RWPE2 (cell line): ENCODE measurements around the gene RTP3.

Source experiments
- ATAC-seq: fragments of 200-7000 bp; cut with Tn5 transposase; 3 replicates; pipeline ENCODE4 v1.9.1; 2021; ENCODE audit warnings: low read depth
- DNase-seq: peaks from one replicate; pipeline ENCODE4 v3.0.0-alpha.2; 2020; ENCODE audit warnings: low spot score
- H3K27ac ChIP-seq: fragments of 450-650 bp; 2 replicates; pipeline ENCODE4 v1.5.1; 2017; ENCODE audit warnings: mild to moderate bottlenecking; ENCODE audit not compliant: poor library complexity, severe bottlenecking
- H3K27me3 ChIP-seq: fragments of 250-450 bp; sonication (Bioruptor Pico); 2 replicates; pipeline ENCODE4 v1.5.1; 2021; ENCODE audit warnings: mild to moderate bottlenecking, moderate library complexity; ENCODE audit not compliant: insufficient read depth, poor library complexity, severe bottlenecking
- H3K36me3 ChIP-seq: fragments of 250-450 bp; sonication (Bioruptor Pico); 2 replicates; pipeline ENCODE4 v1.5.1; 2020; ENCODE audit warnings: low read depth, mild to moderate bottlenecking, moderate library complexity
- H3K4me1 ChIP-seq: fragments of 250-450 bp; sonication (Bioruptor Pico); 2 replicates; pipeline ENCODE4 v1.5.1; 2021; ENCODE audit warnings: mild to moderate bottlenecking, moderate library complexity; ENCODE audit not compliant: insufficient read depth, poor library complexity, severe bottlenecking
- H3K4me3 ChIP-seq: fragments of 250-450 bp; sonication (Bioruptor Pico); 2 replicates; pipeline ENCODE4 v1.5.1; 2021; ENCODE audit warnings: mild to moderate bottlenecking, moderate library complexity; ENCODE audit not compliant: severe bottlenecking
- H3K9me3 ChIP-seq: fragments of 250-450 bp; sonication (Bioruptor Pico); 2 replicates; pipeline ENCODE4 v1.5.1; 2021; ENCODE audit warnings: mild to moderate bottlenecking, moderate library complexity; ENCODE audit not compliant: severe bottlenecking
- CTCF ChIP-seq: fragments of 450-650 bp; IDR thresholded peaks from one replicate; pipeline ENCODE4 v1.5.1; 2017; ENCODE audit warnings: mild to moderate bottlenecking, moderate library complexity; ENCODE audit not compliant: poor library complexity, severe bottlenecking

RTP3 gene

GRCh38 chr3:46540550-46540949 is 42.8 kb downstream of the RTP3 start:
- DNase-seq (no peak), ATAC-seq (no peak)
- Histone ChIP-seq H3K4me3 (no peak overlapping the region), H3K4me1 (no peaks in the 10 kb centered on the region), H3K9me3 (no peaks in the 10 kb centered on the region), H3K27ac (no peak overlapping the region), H3K27me3 (no peaks in the 10 kb centered on the region), H3K36me3 (no peaks in the 10 kb centered on the region)
- TF ChIP-seq CTCF, result no peak

- no peaks in the 10 kb centered on the region for H3K36me3 ChIP-seq
- H3K4me1 ChIP-seq, result no peaks in the 10 kb centered on the region
- H3K27ac ChIP-seq, result no peak overlapping the region
- no peak overlapping the region for H3K4me3 ChIP-seq
- TF ChIP-seq CTCF, result no peak
- H3K27me3 ChIP-seq, result no peaks in the 10 kb centered on the region
- no peak for DNase-seq
- no peak for ATAC-seq
- no peaks in the 10 kb centered on the region for H3K9me3 ChIP-seq
Measured at GRCh38 chr3:46541835-46542234, 44.1 kb downstream of the RTP3 start.

GRCh38 chr3:46542344-46542743 is 44.6 kb downstream of the RTP3 start:
- no peak for TF ChIP-seq CTCF
- no peaks in the 10 kb centered on the region for H3K4me1 ChIP-seq
- no peak for DNase-seq
- no peaks in the 10 kb centered on the region for H3K27me3 ChIP-seq
- ATAC-seq, result no peak
- no peaks in the 10 kb centered on the region for H3K9me3 ChIP-seq
- H3K4me3 ChIP-seq, result no peak overlapping the region
- H3K27ac ChIP-seq, result no peak overlapping the region
- no peaks in the 10 kb centered on the region for H3K36me3 ChIP-seq

GRCh38 chr3:46542801-46543201 is 45.0 kb downstream of the RTP3 start:
- ATAC-seq, result no peak
- Histone ChIP-seq H3K27me3 (no peaks in the 10 kb centered on the region), H3K4me1 (no peaks in the 10 kb centered on the region), H3K36me3 (no peaks in the 10 kb centered on the region), H3K9me3 (no peaks in the 10 kb centered on the region), H3K27ac (no peak overlapping the region), H3K4me3 (no peak overlapping the region)
- TF ChIP-seq CTCF, result no peak
- DNase-seq, result no peak

GRCh38 chr3:46544771-46545503 is 47.2 kb downstream of the RTP3 start:
- Histone ChIP-seq H3K4me1 (no peaks in the 10 kb centered on the region), H3K4me3 (no peak overlapping the region), H3K27ac (no peak overlapping the region), H3K27me3 (no peaks in the 10 kb centered on the region), H3K9me3 (no peaks in the 10 kb centered on the region), H3K36me3 (no peaks in the 10 kb centered on the region)
- TF ChIP-seq CTCF, result peak; percentile 11
- ATAC-seq (peak; percentile 67; the same call in 1 of the 3 replicates), DNase-seq (no peak)
